ENCODE results near the gene F8. TPM values are rescaled to one million over a fixed set of nuclear protein-coding genes. Genes with fewer than 3 reads are reported as not detected.

F8 gene
- total and polyA plus RNA-seq, 4 donors, result 6.1 to 38.1 (median 7.6) TPM

- WGBS, 2 donors, result 78 to 89% methylated on average over 2 of the region's 2 CpGs
- ATAC-seq (ENCODE audit: insufficient read depth, low FRiP score), result peak; percentile 83
- TF ChIP-seq CTCF (IDR thresholded peaks at IDR 0.05; ENCODE audit: control extremely low read depth, extremely low read depth), result peak; percentile 29
Observed at GRCh38 chrX:154840856-154841255, 181.7 kb downstream of the F8 start.

GRCh38 chrX:154836163-154836562 lies 186.4 kb downstream of the F8 start:
- Histone ChIP-seq H3K4me3 (no peak overlapping the region), H3K9ac (ENCODE audit: insufficient read depth in 1 of 2, low read length in 2 of 2) (no peak overlapping the region), H3K27ac (ENCODE audit: low read depth in 1 of 2, low read length in 1 of 2) (no peak overlapping the region), H3K27me3 (ENCODE audit: control insufficient read depth in 3 of 3, insufficient read depth in 3 of 3, low read length in 2 of 3) (peaks cover 0 to 3% (median 2%) of the 10 kb centered on the region in 3 donors), H3K36me3 (ENCODE audit: control insufficient read depth in 4 of 4, insufficient read depth in 4 of 4, low read length in 4 of 4) (no peaks in the 10 kb centered on the region), H3K4me1 (ENCODE audit: control insufficient read depth in 5 of 5, insufficient read depth in 5 of 5, low read length in 5 of 5) (no peaks in the 10 kb centered on the region), H3K9me3 (ENCODE audit: control insufficient read depth in 4 of 4, insufficient read depth in 3 of 4, low read length in 3 of 4) (peaks cover 0 to 3% (median 0%) of the 10 kb centered on the region in 4 donors)
- TF ChIP-seq CTCF (IDR thresholded peaks at IDR 0.05; ENCODE audit: control extremely low read depth, extremely low read depth), result no peak
- WGBS, 2 donors, result 81 to 89% methylated on average over 1 of the region's 1 CpG
- ATAC-seq (ENCODE audit: insufficient read depth, low FRiP score) (no peak), DNase-seq (no peak)

More at GRCh38 chrX:154840856-154841255, 181.7 kb downstream of the F8 start:
- peak in 2 of 3 donors; percentile 41 to 53 for DNase-seq
- Histone ChIP-seq H3K4me1 (ENCODE audit: control insufficient read depth in 5 of 5, insufficient read depth in 5 of 5, low read length in 5 of 5) (no peaks in the 10 kb centered on the region), H3K27ac (ENCODE audit: low read depth in 1 of 2, low read length in 1 of 2) (no peak overlapping the region), H3K9ac (ENCODE audit: insufficient read depth in 1 of 2, low read length in 2 of 2) (no peak overlapping the region), H3K36me3 (ENCODE audit: control insufficient read depth in 4 of 4, insufficient read depth in 4 of 4, low read length in 4 of 4) (no peaks in the 10 kb centered on the region), H3K27me3 (ENCODE audit: control insufficient read depth in 3 of 3, insufficient read depth in 3 of 3, low read length in 2 of 3) (no peaks in the 10 kb centered on the region), H3K4me3 (no peak overlapping the region), H3K9me3 (ENCODE audit: control insufficient read depth in 4 of 4, insufficient read depth in 3 of 4, low read length in 3 of 4) (peaks cover 0 to 3% (median 0%) of the 10 kb centered on the region in 4 donors)

- peaks cover 0 to 3% (median 2%) of the 10 kb centered on the region in 3 donors for H3K27me3 ChIP-seq (ENCODE audit: control insufficient read depth in 3 of 3, insufficient read depth in 3 of 3, low read length in 2 of 3)
- 44 to 76% methylated on average over 3 of the region's 3 CpGs for WGBS, 2 donors
- ATAC-seq (ENCODE audit: insufficient read depth, low FRiP score) (no peak), DNase-seq (peak in 1 of 3 donors; percentile 6)
- H3K4me3 ChIP-seq, result no peak within 1 kb of the TSS
- no peak for TF ChIP-seq CTCF (IDR thresholded peaks at IDR 0.05; ENCODE audit: control extremely low read depth, extremely low read depth)
- H3K9ac ChIP-seq (ENCODE audit: insufficient read depth in 1 of 2, low read length in 2 of 2), result no peak within 1 kb of the TSS
- no peaks in the 10 kb centered on the region for H3K36me3 ChIP-seq (ENCODE audit: control insufficient read depth in 4 of 4, insufficient read depth in 4 of 4, low read length in 4 of 4)
- H3K4me1 ChIP-seq (ENCODE audit: control insufficient read depth in 5 of 5, insufficient read depth in 5 of 5, low read length in 5 of 5), result no peaks in the 10 kb centered on the region
- H3K27ac ChIP-seq (ENCODE audit: low read depth in 1 of 2, low read length in 1 of 2), result no peak within 1 kb of the TSS
- peaks cover 0 to 3% (median 0%) of the 10 kb centered on the region in 4 donors for H3K9me3 ChIP-seq (ENCODE audit: control insufficient read depth in 4 of 4, insufficient read depth in 3 of 4, low read length in 3 of 4)
Observed at GRCh38 chrX:154834562-154834961, 188.0 kb downstream of the F8 start, which contains the start of gene SMIM9. Gene SMIM9, minus strand, starts transcription at chrX:154834662. Its CDS starts 3,806 bp downstream, at chrX:154830856.

Data from lung (tissue), 12 donors.